ENCODE results near the gene CFDP1.

The CFDP1 gene

DNA sequence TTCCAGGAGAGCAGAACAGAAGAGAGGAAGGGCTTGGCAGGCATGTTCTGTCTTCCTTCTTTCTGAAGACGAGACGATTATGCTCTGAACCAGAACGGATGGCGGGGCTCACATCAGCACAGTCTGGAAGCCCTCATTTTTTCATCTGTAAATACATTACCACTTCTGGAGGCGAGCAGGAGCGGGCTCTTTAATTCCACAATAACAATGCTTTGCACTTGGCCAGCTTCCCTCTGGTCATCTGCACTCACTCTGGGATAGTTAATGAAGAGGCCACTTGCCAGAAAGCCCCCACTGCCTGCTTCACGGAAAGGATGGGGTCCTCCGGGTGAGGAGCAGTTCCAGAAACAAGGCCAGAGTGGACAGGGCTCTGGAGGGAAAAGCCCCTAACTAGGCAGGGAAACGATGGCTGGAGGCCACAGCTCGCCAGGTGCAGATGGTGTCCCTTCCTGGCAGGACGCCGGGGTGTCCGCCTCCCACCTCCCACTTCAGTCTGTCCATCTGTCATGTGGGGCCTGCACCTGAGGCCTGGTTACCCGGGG is 168.8 kb downstream of the CFDP1 start:
- H3K27ac ChIP-seq (ENCODE audit: low read length) = peak overlapping the region; percentile 24
- H3K4me1 ChIP-seq (ENCODE audit: insufficient read depth, low read length) = peaks cover 7% of the 10 kb centered on the region; the same call in 1 of the 2 replicates
- peak overlapping the region; percentile 92 for H3K9ac ChIP-seq (ENCODE audit: low read depth, low read length)
- no peaks in the 10 kb centered on the region for H3K9me3 ChIP-seq (ENCODE audit: insufficient read depth, low read depth, low read length)
- peaks cover 6% of the 10 kb centered on the region; the same call in 1 of the 2 replicates for H3K27me3 ChIP-seq (ENCODE audit: insufficient read depth, low read length)
- H3K4me3 ChIP-seq (ENCODE audit: low read length) = peak overlapping the region; percentile 91
- peaks cover 5% of the 10 kb centered on the region; the same call in 1 of the 2 replicates for H3K36me3 ChIP-seq (ENCODE audit: insufficient read depth, low read depth, low read length)

DNA sequence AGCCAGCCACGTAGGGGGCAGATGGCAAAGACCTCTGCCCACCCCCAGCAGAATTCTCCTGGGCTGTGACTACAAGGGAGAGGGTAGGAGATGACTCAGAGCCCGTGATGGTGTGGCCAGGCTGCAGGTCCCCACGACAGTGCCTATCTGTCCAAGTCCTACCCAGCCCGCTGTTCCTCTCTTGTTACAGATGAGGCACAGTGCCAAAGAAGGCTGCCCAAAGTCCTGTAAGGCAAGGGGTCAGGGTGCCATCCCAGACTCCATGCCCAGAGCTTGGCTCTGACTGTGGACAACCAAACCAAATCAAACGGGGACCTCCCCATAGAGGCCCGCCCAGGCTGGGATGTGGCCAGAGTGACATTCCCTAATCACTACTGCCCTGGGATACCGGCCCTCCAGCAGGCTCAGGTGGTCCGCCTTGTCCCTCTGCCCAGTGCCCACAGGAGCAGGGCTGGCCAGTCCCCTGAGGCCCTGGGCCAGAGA is 169.3 kb downstream of the CFDP1 start:
- Histone ChIP-seq H3K4me1 (ENCODE audit: insufficient read depth, low read length) (peaks cover 7% of the 10 kb centered on the region; the same call in 1 of the 2 replicates), H3K27me3 (ENCODE audit: insufficient read depth, low read length) (peaks cover 6% of the 10 kb centered on the region; the same call in 1 of the 2 replicates), H3K36me3 (ENCODE audit: insufficient read depth, low read depth, low read length) (peaks cover 5% of the 10 kb centered on the region; the same call in 1 of the 2 replicates), H3K9ac (ENCODE audit: low read depth, low read length) (no peak overlapping the region), H3K27ac (ENCODE audit: low read length) (no peak overlapping the region), H3K4me3 (ENCODE audit: low read length) (peak overlapping the region; percentile 91; the same call in 1 of the 2 replicates), H3K9me3 (ENCODE audit: insufficient read depth, low read depth, low read length) (no peaks in the 10 kb centered on the region)

DNA sequence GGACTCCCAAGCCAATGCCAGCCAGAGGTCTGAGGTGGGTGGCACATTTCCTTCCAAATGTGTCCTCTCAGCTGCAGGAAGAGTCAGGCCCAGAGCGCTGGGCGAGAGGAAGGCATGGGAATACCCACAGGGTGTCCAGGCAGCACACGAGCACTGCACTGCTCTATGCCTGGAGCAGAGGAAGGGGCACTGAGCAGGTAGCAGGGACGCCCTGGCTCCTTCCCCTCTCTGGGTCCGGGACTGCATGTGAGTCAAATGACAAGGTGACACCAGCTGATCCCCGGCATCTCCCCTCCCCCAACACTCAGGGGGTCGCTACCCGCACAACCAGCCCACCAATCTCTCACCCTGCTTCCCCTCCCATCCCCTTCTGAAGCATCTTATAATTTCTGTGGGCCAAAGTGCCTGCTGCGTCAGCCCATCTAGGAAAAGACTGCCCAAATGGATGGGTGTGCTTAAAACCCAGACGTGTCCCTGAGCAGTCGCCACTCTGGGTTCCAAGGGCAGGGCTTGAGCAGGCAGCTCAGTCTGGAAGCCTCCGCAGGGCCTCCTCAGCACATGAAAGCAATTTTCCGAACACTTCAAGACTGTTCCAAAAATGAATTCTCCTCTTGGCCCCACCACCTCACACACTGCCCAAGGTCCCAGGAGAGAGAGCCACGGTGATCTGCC is 169.9 kb downstream of the CFDP1 start:
- peaks cover 5% of the 10 kb centered on the region; the same call in 1 of the 2 replicates for H3K36me3 ChIP-seq (ENCODE audit: insufficient read depth, low read depth, low read length)
- peaks cover 6% of the 10 kb centered on the region; the same call in 1 of the 2 replicates for H3K27me3 ChIP-seq (ENCODE audit: insufficient read depth, low read length)
- no peak overlapping the region for H3K27ac ChIP-seq (ENCODE audit: low read length)
- no peak overlapping the region for H3K4me3 ChIP-seq (ENCODE audit: low read length)
- H3K9me3 ChIP-seq (ENCODE audit: insufficient read depth, low read depth, low read length) = no peaks in the 10 kb centered on the region
- H3K4me1 ChIP-seq (ENCODE audit: insufficient read depth, low read length) = peaks cover 8% of the 10 kb centered on the region; the same call in 1 of the 2 replicates
- no peak overlapping the region for H3K9ac ChIP-seq (ENCODE audit: low read depth, low read length)

DNA sequence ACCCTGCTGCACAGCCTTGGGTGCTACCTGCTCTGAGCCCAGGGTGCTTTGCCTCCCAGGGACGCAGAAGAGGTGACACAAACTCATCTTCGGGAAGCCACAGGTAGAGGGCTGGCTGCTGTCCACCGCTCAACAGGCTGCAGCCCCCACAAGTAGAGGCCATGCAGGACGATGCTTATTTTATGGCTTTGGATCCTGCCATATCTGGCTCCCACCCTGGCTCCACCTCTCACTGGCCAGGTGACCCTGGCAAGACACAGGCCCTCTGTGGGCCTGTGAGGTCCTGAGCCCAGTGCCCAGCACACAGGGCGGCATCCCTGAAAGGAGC is 170.5 kb downstream of the CFDP1 start:
- Histone ChIP-seq H3K4me3 (ENCODE audit: low read length) (no peak overlapping the region), H3K36me3 (ENCODE audit: insufficient read depth, low read depth, low read length) (peaks cover 5% of the 10 kb centered on the region; the same call in 1 of the 2 replicates), H3K9ac (ENCODE audit: low read depth, low read length) (no peak overlapping the region), H3K9me3 (ENCODE audit: insufficient read depth, low read depth, low read length) (no peaks in the 10 kb centered on the region), H3K27ac (ENCODE audit: low read length) (no peak overlapping the region), H3K27me3 (ENCODE audit: insufficient read depth, low read length) (peaks cover 6% of the 10 kb centered on the region; the same call in 1 of the 2 replicates), H3K4me1 (ENCODE audit: insufficient read depth, low read length) (peaks cover 12% of the 10 kb centered on the region; the same call in 1 of the 2 replicates)

DNA sequence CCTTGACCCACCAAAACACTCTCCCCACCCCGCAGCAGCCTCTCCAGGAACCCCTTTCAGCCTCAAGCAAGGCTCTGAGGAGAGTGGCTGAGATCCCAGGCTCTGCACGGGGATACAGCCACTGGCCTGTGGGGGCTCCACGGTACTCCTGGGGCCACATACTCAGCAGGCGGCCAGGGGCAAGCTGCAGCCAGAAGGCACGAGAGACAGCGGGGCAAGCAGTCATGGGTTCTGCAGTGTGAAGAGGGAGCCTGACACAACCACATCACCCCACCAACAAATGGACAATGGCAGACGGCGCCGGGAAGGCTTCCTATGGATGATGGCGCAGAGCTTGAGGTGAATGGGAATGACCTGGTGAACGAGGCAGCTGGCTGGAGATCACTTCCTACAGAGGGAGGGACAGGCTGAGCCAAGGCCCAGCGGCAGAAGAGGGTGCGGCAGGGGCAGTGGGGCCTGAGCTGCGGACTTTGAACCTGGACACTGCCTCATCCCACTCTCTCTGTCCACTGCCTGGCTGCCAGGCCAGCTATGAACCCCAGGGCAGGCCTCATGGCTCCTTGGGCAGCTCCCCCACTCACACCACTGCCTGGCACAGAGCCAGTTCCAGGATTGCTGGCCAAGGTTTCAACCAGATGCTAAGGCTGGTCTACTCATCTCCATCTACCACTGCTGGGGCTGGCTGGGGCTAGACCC is 171.1 kb downstream of the CFDP1 start:
- Histone ChIP-seq H3K27ac (ENCODE audit: low read length) (no peak overlapping the region), H3K4me3 (ENCODE audit: low read length) (no peak overlapping the region), H3K36me3 (ENCODE audit: insufficient read depth, low read depth, low read length) (peaks cover 5% of the 10 kb centered on the region; the same call in 1 of the 2 replicates), H3K27me3 (ENCODE audit: insufficient read depth, low read length) (peaks cover 6% of the 10 kb centered on the region; the same call in 1 of the 2 replicates), H3K9me3 (ENCODE audit: insufficient read depth, low read depth, low read length) (no peaks in the 10 kb centered on the region), H3K9ac (ENCODE audit: low read depth, low read length) (no peak overlapping the region; the same call in 1 of the 2 replicates), H3K4me1 (ENCODE audit: insufficient read depth, low read length) (peaks cover 12% of the 10 kb centered on the region; the same call in 1 of the 2 replicates)

DNA sequence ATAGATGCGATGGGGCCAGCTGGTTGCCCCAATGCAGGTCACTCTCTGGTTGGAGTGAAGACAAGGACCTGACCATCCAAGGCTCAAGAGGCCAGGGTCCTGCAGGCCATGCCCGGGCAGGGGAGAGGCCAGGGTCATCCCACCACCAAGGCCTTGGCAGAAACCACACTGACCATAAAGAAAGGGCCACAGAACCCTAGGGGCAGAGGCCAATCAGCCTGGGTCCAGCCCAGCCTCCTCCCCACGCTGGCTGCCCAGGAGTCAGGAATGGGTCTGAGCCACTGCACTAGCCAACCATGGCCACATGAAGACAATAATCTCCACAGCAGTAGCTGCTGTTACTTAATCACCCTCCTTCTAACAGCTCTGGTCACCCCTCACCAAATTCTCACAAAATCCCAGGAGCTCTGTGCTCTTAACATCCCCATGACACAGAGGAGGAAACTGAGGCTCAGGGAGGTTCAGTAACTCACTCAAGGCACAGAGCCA is 171.7 kb downstream of the CFDP1 start:
- Histone ChIP-seq H3K4me3 (ENCODE audit: low read length) (no peak overlapping the region), H3K27me3 (ENCODE audit: insufficient read depth, low read length) (peaks cover 5% of the 10 kb centered on the region; the same call in 1 of the 2 replicates), H3K36me3 (ENCODE audit: insufficient read depth, low read depth, low read length) (peaks cover 5% of the 10 kb centered on the region; the same call in 1 of the 2 replicates), H3K9ac (ENCODE audit: low read depth, low read length) (no peak overlapping the region), H3K9me3 (ENCODE audit: insufficient read depth, low read depth, low read length) (no peaks in the 10 kb centered on the region), H3K27ac (ENCODE audit: low read length) (no peak overlapping the region), H3K4me1 (ENCODE audit: insufficient read depth, low read length) (peaks cover 16% of the 10 kb centered on the region)

DNA sequence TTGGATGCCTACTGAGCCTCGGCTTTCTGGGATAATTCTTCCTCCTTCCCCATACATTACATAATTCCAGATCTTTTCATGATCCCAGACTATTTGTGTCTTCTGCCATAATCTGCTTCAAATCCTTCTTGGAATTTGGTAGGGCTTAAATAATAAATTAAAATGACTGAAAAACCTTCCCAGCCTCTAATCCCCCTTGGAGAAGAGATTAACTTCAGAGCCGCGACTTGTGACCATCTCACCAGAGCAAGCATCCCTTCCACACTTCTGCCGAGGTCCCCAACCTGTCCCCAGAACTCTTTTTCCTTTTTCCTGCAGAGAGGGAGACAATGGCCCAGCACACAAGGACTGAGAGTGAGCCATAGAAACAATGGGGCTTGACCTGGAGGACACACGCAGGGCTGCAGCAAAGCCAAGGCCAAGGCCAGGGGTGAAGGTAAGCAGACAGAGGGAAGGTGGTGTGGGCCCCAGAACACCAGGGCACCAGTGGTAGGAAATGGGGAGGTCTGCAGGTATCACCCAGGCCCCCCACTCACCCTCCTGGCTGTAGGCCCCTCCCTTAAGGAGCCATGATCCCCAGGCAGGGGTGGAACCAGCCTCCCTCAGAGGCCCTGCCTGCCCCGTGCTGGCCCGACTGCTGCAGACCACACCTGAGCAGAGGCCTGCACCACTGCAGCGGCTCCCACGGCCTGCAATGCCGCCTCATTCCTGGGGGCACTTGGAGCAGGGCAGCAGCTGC is 172.3 kb downstream of the CFDP1 start:
- Histone ChIP-seq H3K9ac (ENCODE audit: low read depth, low read length) (no peak overlapping the region), H3K27ac (ENCODE audit: low read length) (no peak overlapping the region), H3K4me1 (ENCODE audit: insufficient read depth, low read length) (peaks cover 17% of the 10 kb centered on the region), H3K4me3 (ENCODE audit: low read length) (no peak overlapping the region), H3K27me3 (ENCODE audit: insufficient read depth, low read length) (no peaks in the 10 kb centered on the region), H3K9me3 (ENCODE audit: insufficient read depth, low read depth, low read length) (no peaks in the 10 kb centered on the region), H3K36me3 (ENCODE audit: insufficient read depth, low read depth, low read length) (peaks cover 5% of the 10 kb centered on the region; the same call in 1 of the 2 replicates)

DNA sequence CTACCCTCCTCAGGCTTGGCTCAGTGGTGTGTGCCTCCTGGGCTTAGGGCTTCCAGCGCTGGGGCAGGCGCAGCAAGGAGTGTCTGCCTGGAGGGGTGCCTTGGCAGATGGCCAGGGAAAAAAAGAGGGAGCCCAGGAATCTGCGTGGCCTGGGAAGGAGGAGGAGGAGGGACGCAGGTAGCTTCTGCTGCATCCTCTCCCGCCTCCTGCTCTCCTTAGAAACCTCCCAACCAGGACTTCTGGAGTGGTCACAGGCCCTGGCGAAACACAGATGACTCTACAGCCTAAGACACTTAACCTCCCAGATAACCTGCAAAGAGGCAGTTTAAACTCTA is 174.5 kb downstream of the CFDP1 start:
- Histone ChIP-seq H3K9me3 (ENCODE audit: insufficient read depth, low read depth, low read length) (no peaks in the 10 kb centered on the region), H3K4me3 (ENCODE audit: low read length) (no peak overlapping the region), H3K36me3 (ENCODE audit: insufficient read depth, low read depth, low read length) (peaks cover 5% of the 10 kb centered on the region; the same call in 1 of the 2 replicates), H3K27ac (ENCODE audit: low read length) (no peak overlapping the region), H3K27me3 (ENCODE audit: insufficient read depth, low read length) (no peaks in the 10 kb centered on the region), H3K9ac (ENCODE audit: low read depth, low read length) (no peak overlapping the region), H3K4me1 (ENCODE audit: insufficient read depth, low read length) (peaks cover 35% of the 10 kb centered on the region)

DNA sequence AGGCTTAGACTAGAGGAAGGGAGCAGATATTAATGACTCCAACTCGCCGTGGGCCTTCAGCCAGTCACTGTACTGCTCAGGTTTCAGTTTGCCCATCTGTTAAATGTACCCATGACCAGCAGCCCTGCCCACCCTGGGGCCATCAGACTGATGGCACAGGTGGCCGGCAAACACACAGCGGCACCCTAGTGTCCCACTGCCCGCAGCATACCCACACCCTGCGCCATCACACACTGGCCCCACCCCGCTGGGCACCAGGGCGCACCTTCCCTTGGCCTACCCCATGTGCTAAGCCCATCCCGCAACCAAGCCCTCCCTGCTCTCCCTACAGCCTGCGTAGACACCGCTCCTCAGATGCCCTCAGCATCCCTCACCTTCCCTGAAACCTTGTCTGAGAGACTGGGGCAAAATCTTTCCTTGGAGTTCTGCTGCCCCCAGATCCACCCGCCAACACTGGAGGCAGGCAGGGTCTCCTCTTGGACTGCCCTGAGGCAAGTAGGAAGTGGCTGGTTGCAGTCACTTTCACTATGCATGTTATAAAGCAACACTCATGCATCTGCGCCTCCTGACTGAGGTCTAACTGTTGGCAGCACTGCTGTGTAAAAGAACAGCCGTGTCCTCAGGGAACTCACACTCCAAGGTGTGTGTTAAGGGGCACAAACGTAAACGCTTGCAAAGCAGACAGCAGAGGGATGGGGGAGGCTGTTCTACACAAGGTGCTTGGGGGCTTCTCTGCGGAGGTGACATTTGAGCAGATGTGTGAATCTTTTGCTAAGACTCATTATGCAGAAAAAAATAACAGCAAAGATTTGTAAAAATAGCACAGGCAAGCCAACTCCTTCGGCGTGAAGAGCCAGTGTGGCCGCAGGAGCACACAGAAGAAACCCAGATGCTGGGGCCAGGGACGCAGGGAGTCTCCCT is 175.2 kb downstream of the CFDP1 start:
- H3K9me3 ChIP-seq (ENCODE audit: insufficient read depth, low read depth, low read length) = no peaks in the 10 kb centered on the region
- no peak overlapping the region for H3K4me3 ChIP-seq (ENCODE audit: low read length)
- H3K27ac ChIP-seq (ENCODE audit: low read length) = no peak overlapping the region
- no peak overlapping the region for H3K9ac ChIP-seq (ENCODE audit: low read depth, low read length)
- H3K36me3 ChIP-seq (ENCODE audit: insufficient read depth, low read depth, low read length) = 0 out of 2 replicates have a peak, but pooled peaks cover 4% of the 10 kb centered on the region
- no peaks in the 10 kb centered on the region for H3K27me3 ChIP-seq (ENCODE audit: insufficient read depth, low read length)
- peaks cover 35% of the 10 kb centered on the region for H3K4me1 ChIP-seq (ENCODE audit: insufficient read depth, low read length)

DNA sequence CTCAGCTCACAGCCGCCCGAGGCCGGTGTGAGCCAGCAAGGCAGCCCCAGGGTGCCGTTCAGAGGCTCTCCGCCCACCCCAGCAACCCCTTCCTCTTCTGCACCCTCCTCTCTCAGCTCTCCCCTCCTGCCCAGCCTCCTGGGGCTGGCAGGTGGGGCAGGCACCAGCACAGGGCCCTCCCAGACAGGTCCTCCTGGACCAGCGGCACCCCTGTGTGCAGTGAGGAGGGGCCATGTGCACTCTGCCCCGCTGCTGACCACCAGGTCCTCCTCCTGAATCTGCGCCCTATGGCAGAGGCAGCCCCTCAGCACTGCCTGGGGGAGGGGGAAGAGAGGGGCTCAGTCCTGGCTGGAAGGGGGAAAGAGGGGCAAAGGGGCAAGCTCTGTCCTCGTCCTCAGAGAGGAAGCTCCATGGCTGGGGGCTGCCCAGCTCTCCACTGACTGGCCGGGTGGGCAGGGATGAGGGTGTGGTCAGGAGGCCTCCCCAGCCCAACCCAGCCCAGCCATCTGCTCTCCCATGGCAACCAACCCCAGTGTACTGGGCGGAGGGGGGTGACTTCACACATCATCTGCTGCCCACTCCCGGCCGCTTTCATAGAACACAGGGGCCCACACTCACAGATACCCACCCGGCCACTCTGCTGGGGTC is 176.5 kb downstream of the CFDP1 start:
- H3K36me3 ChIP-seq (ENCODE audit: insufficient read depth, low read depth, low read length) = no peaks in the 10 kb centered on the region
- no peak overlapping the region for H3K4me3 ChIP-seq (ENCODE audit: low read length)
- H3K4me1 ChIP-seq (ENCODE audit: insufficient read depth, low read length) = peaks cover 48% of the 10 kb centered on the region
- no peaks in the 10 kb centered on the region for H3K27me3 ChIP-seq (ENCODE audit: insufficient read depth, low read length)
- no peak overlapping the region for H3K27ac ChIP-seq (ENCODE audit: low read length)
- H3K9ac ChIP-seq (ENCODE audit: low read depth, low read length) = peak overlapping the region; percentile 39; the same call in 1 of the 2 replicates
- no peaks in the 10 kb centered on the region for H3K9me3 ChIP-seq (ENCODE audit: insufficient read depth, low read depth, low read length)

Data from iPS-20b (cell line).